ENCODE data around the gene MOV10.
A peak's percentile ranks its signal among the peaks of the same experiment; 100 is the strongest.

MOV10 gene

GRCh38 chr1:112743174-112744008 lies 68.9 kb downstream of the MOV10 start:
- peak; percentile 47 for DNase-seq

DNA sequence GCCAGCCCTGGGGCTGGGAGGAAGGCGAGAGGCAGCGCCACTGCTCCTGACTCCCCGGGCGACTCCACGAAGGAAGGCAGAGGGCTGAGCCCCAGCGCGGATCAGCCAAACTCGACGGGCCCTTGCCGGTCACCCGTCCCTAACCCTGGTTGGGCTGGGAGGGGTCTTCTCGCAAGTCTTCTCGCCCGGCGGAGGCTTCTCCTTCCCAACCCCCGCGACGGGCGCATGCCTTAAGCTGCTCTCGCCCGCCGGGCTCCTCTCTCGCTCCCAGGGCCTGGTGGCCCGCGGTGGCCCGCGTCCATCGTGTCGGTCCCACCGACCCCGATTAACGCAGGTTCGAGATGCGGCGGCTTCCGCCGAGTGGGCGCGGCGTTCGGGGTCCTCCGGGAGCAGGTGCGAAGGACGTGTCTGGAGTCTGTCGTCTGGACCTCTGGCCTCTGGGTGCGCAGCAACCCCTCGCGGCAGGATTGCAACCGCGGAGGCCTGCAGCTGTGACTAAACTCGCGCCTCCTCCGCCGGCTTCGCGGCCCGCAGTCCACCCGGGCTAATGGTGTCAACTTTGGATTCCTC lies 69.6 kb downstream of the MOV10 start:
- peak; percentile 51 for DNase-seq

- DNase-seq, result no peak
Measured at GRCh38 chr1:112748396-112748795, 73.9 kb downstream of the MOV10 start.

Measured in EL (cell line).